Measurements from ENCODE around the gene CNGB1.

CNGB1 gene

GRCh38 chr16:57960826-57961472 lies 10.0 kb downstream of the CNGB1 start:
- no peak overlapping the region for H3K4me3 ChIP-seq (ENCODE audit: low read depth, low read length)

GRCh38 chr16:57960310-57960709 lies 10.6 kb downstream of the CNGB1 start:
- Histone ChIP-seq H3K27ac (no peak overlapping the region), H3K9me3 (ENCODE audit: severe bottlenecking) (no peaks in the 10 kb centered on the region), H3K36me3 (no peaks in the 10 kb centered on the region), H3K27me3 (ENCODE audit: insufficient read depth, low read depth, severe bottlenecking) (no peaks in the 10 kb centered on the region), H3K4me3 (ENCODE audit: low read depth, low read length) (no peak overlapping the region)
- TF ChIP-seq CTCF (IDR thresholded peaks at IDR 0.05; ENCODE audit: low read depth, low read length) = no peak
- no peak for DNase-seq

More at GRCh38 chr16:57960826-57961472, 10.0 kb downstream of the CNGB1 start:
- Histone ChIP-seq H3K36me3 (no peaks in the 10 kb centered on the region), H3K27ac (no peak overlapping the region), H3K9me3 (ENCODE audit: severe bottlenecking) (no peaks in the 10 kb centered on the region), H3K27me3 (ENCODE audit: insufficient read depth, low read depth, severe bottlenecking) (no peaks in the 10 kb centered on the region)
- no peak for TF ChIP-seq CTCF (IDR thresholded peaks at IDR 0.05; ENCODE audit: low read depth, low read length)
- no peak for DNase-seq

GRCh38 chr16:57959804-57960203 lies 11.1 kb downstream of the CNGB1 start:
- Histone ChIP-seq H3K9me3 (ENCODE audit: severe bottlenecking) (no peaks in the 10 kb centered on the region), H3K36me3 (no peaks in the 10 kb centered on the region), H3K27ac (no peak overlapping the region), H3K4me3 (ENCODE audit: low read depth, low read length) (no peak overlapping the region), H3K27me3 (ENCODE audit: insufficient read depth, low read depth, severe bottlenecking) (no peaks in the 10 kb centered on the region)
- TF ChIP-seq CTCF (IDR thresholded peaks at IDR 0.05; ENCODE audit: low read depth, low read length) = no peak
- no peak for DNase-seq

- Histone ChIP-seq H3K36me3 (no peaks in the 10 kb centered on the region), H3K27me3 (ENCODE audit: insufficient read depth, low read depth, severe bottlenecking) (no peaks in the 10 kb centered on the region), H3K9me3 (ENCODE audit: severe bottlenecking) (no peaks in the 10 kb centered on the region), H3K4me3 (ENCODE audit: low read depth, low read length) (no peak overlapping the region), H3K27ac (no peak overlapping the region)
- DNase-seq = no peak
- TF ChIP-seq CTCF (IDR thresholded peaks at IDR 0.05; ENCODE audit: low read depth, low read length) = no peak
These were observed 11.8 kb downstream of the CNGB1 start for GRCh38 chr16:57959121-57959520.

GRCh38 chr16:57958544-57958943 lies 12.4 kb downstream of the CNGB1 start:
- Histone ChIP-seq H3K4me3 (ENCODE audit: low read depth, low read length) (no peak overlapping the region), H3K9me3 (ENCODE audit: severe bottlenecking) (no peaks in the 10 kb centered on the region)
- no peak for TF ChIP-seq CTCF (IDR thresholded peaks at IDR 0.05; ENCODE audit: low read depth, low read length)

More at GRCh38 chr16:57958544-57958943, 12.4 kb downstream of the CNGB1 start:
- Histone ChIP-seq H3K36me3 (no peaks in the 10 kb centered on the region), H3K27me3 (ENCODE audit: insufficient read depth, low read depth, severe bottlenecking) (no peaks in the 10 kb centered on the region), H3K27ac (no peak overlapping the region)
- no peak for DNase-seq
